ENCODE results near the gene EBI3.
"Not testable (repeated sequence)": the region's sequence is repeated elsewhere in the genome, so short reads cannot be mapped to it uniquely, and the experiment has no call there.

The EBI3 gene

GRCh38 chr19:4215807-4216206, 13.5 kb upstream of the EBI3 start:
- Mint-ChIP-seq H3K4me1 (ENCODE audit: low read depth) (peaks cover 4% of the 10 kb centered on the region), H3K4me3 (no peak overlapping the region), H3K27me3 (peaks cover 8% of the 10 kb centered on the region), H3K36me3 (ENCODE audit: low read depth) (no peaks in the 10 kb centered on the region), H3K9me3 (peaks cover 10% of the 10 kb centered on the region), H3K27ac (no peak overlapping the region)
- intact Hi-C loops (cut with micrococcal nuclease): no loop called here

- intact Hi-C loops (cut with micrococcal nuclease): no loop called here
- peaks cover 10% of the 10 kb centered on the region for H3K9me3 Mint-ChIP-seq
- no peak overlapping the region for H3K4me3 Mint-ChIP-seq
- peaks cover 4% of the 10 kb centered on the region for H3K4me1 Mint-ChIP-seq (ENCODE audit: low read depth)
- H3K27me3 Mint-ChIP-seq: peaks cover 9% of the 10 kb centered on the region
- H3K36me3 Mint-ChIP-seq (ENCODE audit: low read depth): no peaks in the 10 kb centered on the region
- H3K27ac Mint-ChIP-seq: no peak overlapping the region
Measured at GRCh38 chr19:4216846-4217245, 12.5 kb upstream of the EBI3 start.

- intact Hi-C loops (cut with micrococcal nuclease): no loop called here
- Mint-ChIP-seq H3K27me3 (peaks cover 10% of the 10 kb centered on the region), H3K4me3 (no peak overlapping the region), H3K4me1 (ENCODE audit: low read depth) (peaks cover 4% of the 10 kb centered on the region), H3K27ac (no peak overlapping the region), H3K9me3 (peaks cover 10% of the 10 kb centered on the region), H3K36me3 (ENCODE audit: low read depth) (no peaks in the 10 kb centered on the region)
Measured at GRCh38 chr19:4217429-4218264, 11.7 kb upstream of the EBI3 start.

DNA sequence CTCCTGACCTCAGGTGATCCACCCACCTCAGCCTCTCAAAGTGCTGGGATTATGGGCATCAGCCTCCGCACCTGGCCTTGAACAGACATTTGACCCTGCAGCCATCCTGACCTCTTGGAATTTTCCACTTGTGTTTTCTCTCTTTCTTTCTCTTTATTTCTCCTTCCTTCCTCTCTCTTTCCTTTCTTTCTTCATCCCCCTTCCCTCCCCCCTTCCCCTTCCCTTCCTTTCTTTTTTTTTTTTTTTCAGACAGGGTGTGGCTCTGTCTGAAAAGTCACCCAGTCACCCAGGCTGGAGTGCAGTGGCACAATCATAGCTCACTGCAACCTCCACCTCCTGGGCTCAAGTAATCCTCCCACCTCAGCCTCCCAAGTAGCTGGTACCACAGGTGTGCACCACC, 10.8 kb upstream of the EBI3 start:
- H3K36me3 Mint-ChIP-seq (ENCODE audit: low read depth); intact Hi-C loops (cut with micrococcal nuclease); H3K4me3 Mint-ChIP-seq; H3K27ac Mint-ChIP-seq; H3K4me1 Mint-ChIP-seq (ENCODE audit: low read depth); H3K27me3 Mint-ChIP-seq; H3K9me3 Mint-ChIP-seq: not testable (repeated sequence)

DNA sequence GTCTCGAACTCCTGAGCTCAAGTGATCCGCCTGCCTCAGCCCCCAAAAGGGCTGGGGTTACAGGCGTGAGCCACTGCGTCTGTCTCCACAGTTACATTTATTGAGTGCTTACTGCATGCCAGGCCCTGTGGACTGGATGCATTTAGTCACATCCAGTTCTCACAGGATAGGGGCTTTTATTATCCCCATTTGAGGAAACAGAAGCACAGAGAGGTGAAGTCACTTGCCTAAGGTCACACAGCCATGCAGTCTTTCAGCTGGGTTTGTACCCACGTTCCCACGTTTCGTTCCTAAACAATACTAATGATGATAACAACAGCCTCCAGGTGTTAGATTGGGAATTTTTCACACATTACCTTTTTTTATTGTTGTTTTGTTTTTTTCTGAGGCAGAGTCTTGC, 9.1 kb upstream of the EBI3 start:
- H3K27me3 Mint-ChIP-seq: peaks cover 3% of the 10 kb centered on the region
- H3K9me3 Mint-ChIP-seq: peaks cover 10% of the 10 kb centered on the region
- H3K36me3 Mint-ChIP-seq (ENCODE audit: low read depth): no peaks in the 10 kb centered on the region
- H3K27ac Mint-ChIP-seq: no peak overlapping the region
- intact Hi-C loops (cut with micrococcal nuclease): no loop called here
- H3K4me1 Mint-ChIP-seq (ENCODE audit: low read depth): peaks cover 4% of the 10 kb centered on the region
- no peak overlapping the region for H3K4me3 Mint-ChIP-seq

- Mint-ChIP-seq H3K27me3 (peaks cover 12% of the 10 kb centered on the region), H3K4me1 (ENCODE audit: low read depth) (no peaks in the 10 kb centered on the region)
Measured at GRCh38 chr19:4224470-4224869, 4.9 kb upstream of the EBI3 start.

GRCh38 chr19:4225885-4226284, 3.4 kb upstream of the EBI3 start:
- Mint-ChIP-seq H3K27me3 (peaks cover 14% of the 10 kb centered on the region), H3K9me3 (no peaks in the 10 kb centered on the region)
- intact Hi-C loops (cut with micrococcal nuclease): no loop called here

More at GRCh38 chr19:4224470-4224869, 4.9 kb upstream of the EBI3 start:
- Mint-ChIP-seq H3K36me3 (ENCODE audit: low read depth) (no peaks in the 10 kb centered on the region), H3K27ac (no peak overlapping the region), H3K4me3 (no peak overlapping the region), H3K9me3 (no peaks in the 10 kb centered on the region)
- intact Hi-C loops (cut with micrococcal nuclease): no loop called here

GRCh38 chr19:4227771-4228170, 1.6 kb upstream of the EBI3 start:
- no peaks in the 10 kb centered on the region for H3K4me1 Mint-ChIP-seq (ENCODE audit: low read depth)
- H3K27me3 Mint-ChIP-seq: peaks cover 11% of the 10 kb centered on the region
- no peaks in the 10 kb centered on the region for H3K9me3 Mint-ChIP-seq
- intact Hi-C loops (cut with micrococcal nuclease): no loop called here
- H3K27ac Mint-ChIP-seq: no peak overlapping the region
- no peak overlapping the region for H3K4me3 Mint-ChIP-seq
- no peaks in the 10 kb centered on the region for H3K36me3 Mint-ChIP-seq (ENCODE audit: low read depth)

More at GRCh38 chr19:4225885-4226284, 3.4 kb upstream of the EBI3 start:
- H3K36me3 Mint-ChIP-seq (ENCODE audit: low read depth): no peaks in the 10 kb centered on the region
- no peak overlapping the region for H3K27ac Mint-ChIP-seq
- H3K4me1 Mint-ChIP-seq (ENCODE audit: low read depth): no peaks in the 10 kb centered on the region
- H3K4me3 Mint-ChIP-seq: no peak overlapping the region

GRCh38 chr19:4228765-4229178, 551 bp upstream of the EBI3 start:
- no peaks in the 10 kb centered on the region for H3K9me3 Mint-ChIP-seq
- H3K4me1 Mint-ChIP-seq (ENCODE audit: low read depth): peaks cover 7% of the 10 kb centered on the region
- H3K36me3 Mint-ChIP-seq (ENCODE audit: low read depth): no peaks in the 10 kb centered on the region
- no peak overlapping the region for H3K27ac Mint-ChIP-seq
- intact Hi-C loops (cut with micrococcal nuclease): no loop called here
- H3K27me3 Mint-ChIP-seq: peaks cover 17% of the 10 kb centered on the region
- no peak overlapping the region for H3K4me3 Mint-ChIP-seq

GRCh38 chr19:4230237-4230636, 914 bp downstream of the EBI3 start:
- H3K27me3 Mint-ChIP-seq: peaks cover 18% of the 10 kb centered on the region
- H3K4me3 Mint-ChIP-seq; H3K9me3 Mint-ChIP-seq; intact Hi-C loops (cut with micrococcal nuclease); H3K4me1 Mint-ChIP-seq (ENCODE audit: low read depth); H3K27ac Mint-ChIP-seq; H3K36me3 Mint-ChIP-seq (ENCODE audit: low read depth): not testable (repeated sequence)

- H3K4me1 Mint-ChIP-seq (ENCODE audit: low read depth); H3K9me3 Mint-ChIP-seq; H3K4me3 Mint-ChIP-seq; H3K27ac Mint-ChIP-seq; H3K36me3 Mint-ChIP-seq (ENCODE audit: low read depth); intact Hi-C loops (cut with micrococcal nuclease): not testable (repeated sequence)
- H3K27me3 Mint-ChIP-seq: peaks cover 17% of the 10 kb centered on the region
Measured at GRCh38 chr19:4231521-4231920, 2.2 kb downstream of the EBI3 start.

- intact Hi-C loops (cut with micrococcal nuclease); H3K9me3 Mint-ChIP-seq; H3K4me1 Mint-ChIP-seq (ENCODE audit: low read depth); H3K4me3 Mint-ChIP-seq; H3K36me3 Mint-ChIP-seq (ENCODE audit: low read depth); H3K27ac Mint-ChIP-seq: not testable (repeated sequence)
- peaks cover 20% of the 10 kb centered on the region for H3K27me3 Mint-ChIP-seq
Measured at GRCh38 chr19:4232139-4232538, 2.8 kb downstream of the EBI3 start.

DNA sequence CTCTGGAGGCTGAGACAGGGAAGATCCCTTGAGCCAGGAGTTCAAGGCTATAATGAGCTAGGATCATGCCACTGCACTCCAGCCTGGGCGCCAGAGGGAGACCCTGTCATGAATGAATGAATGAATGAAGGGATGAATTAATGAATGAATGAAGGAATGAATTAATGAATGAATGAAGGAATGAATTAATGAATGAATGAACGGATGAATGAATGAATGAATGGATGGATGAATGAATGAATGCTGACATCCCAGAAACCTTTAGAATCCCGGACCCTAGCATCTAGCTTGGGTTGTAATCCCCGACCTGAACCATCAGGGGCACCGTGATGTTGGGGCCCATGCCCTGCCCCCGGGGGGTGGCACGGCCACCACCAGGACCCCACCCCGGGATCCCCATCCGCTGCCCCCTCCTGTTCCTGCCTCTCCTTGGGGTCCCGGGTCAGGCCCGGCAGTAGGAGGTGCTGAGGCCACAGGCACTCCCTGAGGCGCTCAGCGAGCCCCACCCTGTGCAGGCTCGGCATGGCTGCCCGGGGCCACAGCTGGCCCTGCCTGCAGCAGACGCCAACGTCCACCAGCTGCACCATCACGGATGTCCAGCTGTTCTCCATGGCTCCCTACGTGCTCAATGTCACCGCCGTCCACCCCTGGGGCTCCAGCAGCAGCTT, 3.4 kb downstream of the EBI3 start:
- Mint-ChIP-seq H3K4me3 (no peak overlapping the region), H3K4me1 (ENCODE audit: low read depth) (peaks cover 7% of the 10 kb centered on the region), H3K27me3 (peaks cover 20% of the 10 kb centered on the region), H3K9me3 (no peaks in the 10 kb centered on the region), H3K36me3 (ENCODE audit: low read depth) (no peaks in the 10 kb centered on the region), H3K27ac (no peak overlapping the region)
- intact Hi-C loops (cut with micrococcal nuclease): no loop called here

- Mint-ChIP-seq H3K4me1 (ENCODE audit: low read depth) (peaks cover 12% of the 10 kb centered on the region), H3K4me3 (no peak overlapping the region), H3K27me3 (peaks cover 20% of the 10 kb centered on the region), H3K9me3 (no peaks in the 10 kb centered on the region), H3K27ac (no peak overlapping the region), H3K36me3 (ENCODE audit: low read depth) (no peaks in the 10 kb centered on the region)
- intact Hi-C loops (cut with micrococcal nuclease): no loop called here
Measured at GRCh38 chr19:4233282-4233853, 4.0 kb downstream of the EBI3 start.
